Head of caudate nucleus (tissue), 42 donors: ENCODE measurements around the gene FNBP1.

ENCODE experiments used
- DNase-seq, 42 donors: peaks; one replicate each; pipeline versions ENCODE4 v3.0.0 to v3.0.0-alpha.2; 2020 to 2021; ENCODE audit warnings: mixed read lengths in 7 of 42
- intact Hi-C: fragments of 100-400 bp; cut with DNase I; formaldehyde crosslinking; loops from one replicate; pipeline ENCODE4 v1.15.0; 2022

Gene FNBP1

DNA sequence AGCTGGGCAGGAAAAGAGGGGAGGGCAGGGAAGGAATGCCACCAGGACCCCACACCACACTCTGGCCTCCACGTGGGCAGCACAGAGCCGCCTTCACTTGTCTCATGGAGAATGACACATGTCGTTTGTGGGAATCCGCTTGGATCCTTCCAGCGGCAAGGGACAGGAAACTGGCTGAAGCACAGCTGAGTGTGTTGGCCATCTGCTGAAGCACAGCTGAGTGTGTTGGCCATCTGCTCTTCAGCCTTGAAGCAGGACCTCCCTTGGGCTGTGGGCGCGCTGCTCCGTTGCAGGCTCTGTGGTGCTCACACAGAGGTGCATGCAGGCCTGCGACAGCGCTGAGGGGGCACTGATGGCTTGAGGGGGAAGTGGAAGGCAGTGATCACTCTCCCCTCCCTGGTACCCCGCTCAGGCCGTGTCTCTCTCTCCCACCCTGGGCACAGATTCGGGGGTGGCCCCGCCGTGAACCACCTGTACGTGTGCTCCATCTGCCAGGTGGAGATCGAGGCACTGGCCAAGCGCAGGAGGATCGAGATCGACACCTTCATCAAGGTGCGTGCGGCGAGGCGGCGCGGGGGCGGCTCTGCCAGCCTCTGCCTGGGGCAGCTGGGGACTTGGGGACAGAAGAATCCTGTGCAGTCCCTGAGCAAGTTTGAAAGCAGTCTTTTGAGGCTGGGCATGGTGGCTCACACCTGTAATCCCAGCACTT lies 167.1 kb downstream of the FNBP1 start:
- intact Hi-C loops: loop anchor here (5.0 kb wide), 1 partner anchor 226 kb away; no protein-coding TSS in a partner anchor
- DNase-seq: no peak

DNA sequence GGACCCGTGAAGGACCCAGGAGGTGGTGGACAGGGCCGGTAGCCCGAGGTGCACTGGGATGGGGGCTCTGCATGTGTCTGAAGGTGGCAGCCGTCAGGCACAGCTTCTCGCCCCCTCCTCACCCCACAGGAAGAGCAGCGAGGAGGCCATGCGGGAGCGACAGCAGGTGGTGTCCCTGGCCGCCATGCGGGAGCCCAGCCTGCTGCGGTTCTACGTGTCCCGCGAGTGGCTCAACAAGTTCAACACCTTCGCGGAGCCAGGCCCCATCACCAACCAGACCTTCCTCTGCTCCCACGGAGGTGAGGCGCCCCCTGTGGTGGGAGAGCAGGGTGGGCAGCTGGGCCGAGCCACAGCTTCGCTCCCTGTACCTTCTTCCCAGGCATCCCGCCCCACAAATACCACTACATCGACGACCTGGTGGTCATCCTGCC lies 167.8 kb downstream of the FNBP1 start:
- intact Hi-C loops: loop anchor here (5.0 kb wide), 1 partner anchor 227 kb away; no protein-coding TSS in a partner anchor
- DNase-seq: no peak

- intact Hi-C loops: loop anchor here (5.0 kb wide), 1 partner anchor 228 kb away; no protein-coding TSS in a partner anchor
These were observed 168.5 kb downstream of the FNBP1 start for GRCh38 chr9:129874261-129875101.

GRCh38 chr9:129873563-129874190 lies 169.3 kb downstream of the FNBP1 start:
- intact Hi-C loops: no loop called here
- no peak for DNase-seq

More at GRCh38 chr9:129874261-129875101, 168.5 kb downstream of the FNBP1 start:
- DNase-seq: no peak

DNA sequence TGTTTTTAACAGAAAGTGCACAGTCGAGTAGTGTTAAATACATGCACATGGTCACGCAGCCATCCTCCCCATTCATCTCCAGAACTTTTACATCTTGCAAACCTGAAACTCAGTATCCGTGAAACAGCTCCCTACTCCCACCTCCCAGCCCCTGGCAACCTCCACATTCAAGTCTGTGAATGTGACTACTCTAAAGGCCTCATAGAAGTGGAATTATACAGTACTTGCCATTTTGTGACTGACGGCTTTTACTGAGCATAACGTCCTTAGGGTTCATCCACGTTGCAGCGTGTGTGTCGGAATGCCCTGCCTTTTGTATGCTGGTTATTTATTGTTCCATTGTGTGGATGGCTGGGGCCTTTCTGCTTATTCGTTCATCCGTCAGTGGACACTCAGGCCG lies 171.9 kb downstream of the FNBP1 start:
- intact Hi-C loops: no loop called here
- DNase-seq: no peak

- no peak for DNase-seq
- intact Hi-C loops: no loop called here
These were observed 173.1 kb downstream of the FNBP1 start for GRCh38 chr9:129869585-129870501.

DNA sequence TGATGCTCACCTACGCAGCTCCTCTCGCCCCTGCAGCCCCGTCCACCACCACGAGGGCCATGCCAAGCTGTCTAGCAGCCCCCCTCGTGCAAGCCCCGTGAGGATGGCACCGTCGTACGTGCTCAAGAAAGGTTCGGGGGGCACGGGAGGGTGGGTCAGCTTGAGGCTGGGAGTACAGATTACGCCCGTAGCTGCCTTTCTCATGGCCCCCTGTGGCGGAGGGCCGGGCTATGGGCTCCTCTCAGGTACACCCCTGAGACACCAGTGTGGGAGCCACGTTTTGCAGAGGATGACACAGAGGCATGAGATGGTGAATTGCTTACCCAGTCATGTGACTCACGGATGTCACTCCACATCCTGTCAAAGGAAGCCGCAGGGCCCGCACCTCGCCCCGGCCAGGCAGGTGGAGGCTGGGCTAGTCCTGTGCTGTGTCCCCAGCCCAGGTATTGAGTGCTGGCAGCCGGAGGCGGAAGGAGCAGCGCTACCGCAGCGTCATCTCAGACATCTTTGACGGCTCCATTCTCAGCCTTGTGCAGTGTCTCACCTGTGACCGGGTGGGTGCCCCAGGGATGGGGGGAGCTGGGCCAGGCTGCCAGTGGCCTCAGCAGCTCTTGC lies 174.0 kb downstream of the FNBP1 start:
- DNase-seq: peak in 30 of 42 donors; percentile 29 to 76 (median 54)
- intact Hi-C loops: no loop called here

DNA sequence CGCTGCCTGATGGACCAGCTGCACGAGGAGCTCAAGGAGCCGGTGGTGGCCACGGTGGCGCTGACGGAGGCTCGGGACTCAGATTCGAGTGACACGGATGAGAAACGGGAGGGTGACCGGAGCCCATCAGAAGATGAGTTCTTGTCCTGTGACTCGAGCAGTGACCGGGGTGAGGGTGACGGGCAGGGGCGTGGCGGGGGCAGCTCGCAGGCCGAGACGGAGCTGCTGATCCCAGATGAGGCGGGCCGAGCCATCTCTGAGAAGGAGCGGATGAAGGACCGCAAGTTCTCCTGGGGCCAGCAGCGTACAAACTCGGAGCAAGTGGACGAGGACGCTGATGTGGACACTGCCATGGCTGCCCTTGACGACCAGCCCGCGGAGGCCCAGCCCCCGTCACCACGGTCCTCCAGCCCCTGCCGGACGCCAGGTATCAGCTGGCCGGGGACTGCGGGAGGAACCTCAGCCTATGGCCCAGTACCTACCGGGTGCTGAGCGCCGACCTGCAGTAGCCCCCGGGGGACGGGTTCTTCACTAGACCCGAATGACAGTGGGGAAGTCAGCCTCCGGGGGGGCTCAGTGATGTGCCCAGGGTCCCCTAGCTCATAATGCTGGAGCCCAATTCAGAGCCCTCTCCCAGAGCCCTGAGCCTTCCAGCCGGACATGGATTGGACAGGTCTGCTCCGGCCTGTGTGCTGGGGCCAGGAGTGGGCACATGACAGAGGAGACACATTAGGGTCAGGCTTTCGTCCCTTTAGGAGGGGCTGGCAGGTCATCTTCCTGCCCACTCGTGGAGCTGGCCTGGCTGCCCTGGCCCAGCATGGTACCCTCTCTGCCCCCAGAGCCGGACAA lies 174.7 kb downstream of the FNBP1 start:
- DNase-seq: no peak
- intact Hi-C loops: no loop called here

- intact Hi-C loops: no loop called here
These were observed 175.6 kb downstream of the FNBP1 start for GRCh38 chr9:129867136-129868022.

GRCh38 chr9:129866394-129867135 lies 176.4 kb downstream of the FNBP1 start:
- no peak for DNase-seq
- intact Hi-C loops: no loop called here

More at GRCh38 chr9:129867136-129868022, 175.6 kb downstream of the FNBP1 start:
- no peak for DNase-seq

- no peak for DNase-seq
- intact Hi-C loops: no loop called here
These were observed 177.2 kb downstream of the FNBP1 start for GRCh38 chr9:129865668-129866320.

- no peak for DNase-seq
- intact Hi-C loops: no loop called here
These were observed 177.9 kb downstream of the FNBP1 start for GRCh38 chr9:129864991-129865647.

GRCh38 chr9:129863059-129863690 lies 179.8 kb downstream of the FNBP1 start:
- DNase-seq: no peak
- intact Hi-C loops: no loop called here

GRCh38 chr9:129861447-129861827 lies 181.6 kb downstream of the FNBP1 start:
- no peak for DNase-seq
- intact Hi-C loops: no loop called here
